HL-60 (cell line): ENCODE results near the gene TBC1D22A.

Experiments
- GABPA ChIP-seq: IDR thresholded peaks from 2 replicates; pipeline ENCODE4 v1.6.1; 2012; ENCODE audit warnings: low read depth
- POLR2AphosphoS5 ChIP-seq: IDR thresholded peaks from 2 replicates; pipeline ENCODE4 v1.6.1; 2012; ENCODE audit warnings: low read depth
- REST ChIP-seq: IDR thresholded peaks from 2 replicates; pipeline ENCODE4 v1.6.1; 2012; ENCODE audit warnings: low read depth; ENCODE audit not compliant: insufficient replicate concordance
- SPI1 ChIP-seq: IDR thresholded peaks from 2 replicates; pipeline ENCODE4 v1.6.1; 2012; ENCODE audit warnings: low read depth, mild to moderate bottlenecking, borderline replicate concordance
- TF ChIP-seq, protein P1 (sequence below): IDR thresholded peaks from one replicate; pipeline ENCODE4 v1.5.1; 2011; ENCODE audit warnings: low read length, control low read depth, inconsistent platforms; ENCODE audit not compliant: insufficient read depth

- TF ChIP-seq, protein P1, sequence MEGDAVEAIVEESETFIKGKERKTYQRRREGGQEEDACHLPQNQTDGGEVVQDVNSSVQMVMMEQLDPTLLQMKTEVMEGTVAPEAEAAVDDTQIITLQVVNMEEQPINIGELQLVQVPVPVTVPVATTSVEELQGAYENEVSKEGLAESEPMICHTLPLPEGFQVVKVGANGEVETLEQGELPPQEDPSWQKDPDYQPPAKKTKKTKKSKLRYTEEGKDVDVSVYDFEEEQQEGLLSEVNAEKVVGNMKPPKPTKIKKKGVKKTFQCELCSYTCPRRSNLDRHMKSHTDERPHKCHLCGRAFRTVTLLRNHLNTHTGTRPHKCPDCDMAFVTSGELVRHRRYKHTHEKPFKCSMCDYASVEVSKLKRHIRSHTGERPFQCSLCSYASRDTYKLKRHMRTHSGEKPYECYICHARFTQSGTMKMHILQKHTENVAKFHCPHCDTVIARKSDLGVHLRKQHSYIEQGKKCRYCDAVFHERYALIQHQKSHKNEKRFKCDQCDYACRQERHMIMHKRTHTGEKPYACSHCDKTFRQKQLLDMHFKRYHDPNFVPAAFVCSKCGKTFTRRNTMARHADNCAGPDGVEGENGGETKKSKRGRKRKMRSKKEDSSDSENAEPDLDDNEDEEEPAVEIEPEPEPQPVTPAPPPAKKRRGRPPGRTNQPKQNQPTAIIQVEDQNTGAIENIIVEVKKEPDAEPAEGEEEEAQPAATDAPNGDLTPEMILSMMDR, result no peak
- no peak for TF ChIP-seq POLR2AphosphoS5
- no peak for TF ChIP-seq SPI1
- no peak for TF ChIP-seq REST
- TF ChIP-seq GABPA, result no peak
These were observed 220.2 kb downstream of the TBC1D22A start for GRCh38 chr22:46982635-46983034.
